NCI-H2196 treated with DMSO at 0.1 percent for 48 hours (cell line): ENCODE measurements around the gene YPEL2.
"Not testable (repeated sequence)": the region's sequence is repeated elsewhere in the genome, so short reads cannot be mapped to it uniquely, and the experiment has no call there.

ENCODE experiments used
- DNase-seq: peaks from one replicate; lab custom pipeline; 2025; ENCODE audit not compliant: unreplicated experiment; lab: John Stamatoyannopoulos, UW

Gene YPEL2, protein sequence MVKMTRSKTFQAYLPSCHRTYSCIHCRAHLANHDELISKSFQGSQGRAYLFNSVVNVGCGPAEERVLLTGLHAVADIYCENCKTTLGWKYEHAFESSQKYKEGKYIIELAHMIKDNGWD

DNA sequence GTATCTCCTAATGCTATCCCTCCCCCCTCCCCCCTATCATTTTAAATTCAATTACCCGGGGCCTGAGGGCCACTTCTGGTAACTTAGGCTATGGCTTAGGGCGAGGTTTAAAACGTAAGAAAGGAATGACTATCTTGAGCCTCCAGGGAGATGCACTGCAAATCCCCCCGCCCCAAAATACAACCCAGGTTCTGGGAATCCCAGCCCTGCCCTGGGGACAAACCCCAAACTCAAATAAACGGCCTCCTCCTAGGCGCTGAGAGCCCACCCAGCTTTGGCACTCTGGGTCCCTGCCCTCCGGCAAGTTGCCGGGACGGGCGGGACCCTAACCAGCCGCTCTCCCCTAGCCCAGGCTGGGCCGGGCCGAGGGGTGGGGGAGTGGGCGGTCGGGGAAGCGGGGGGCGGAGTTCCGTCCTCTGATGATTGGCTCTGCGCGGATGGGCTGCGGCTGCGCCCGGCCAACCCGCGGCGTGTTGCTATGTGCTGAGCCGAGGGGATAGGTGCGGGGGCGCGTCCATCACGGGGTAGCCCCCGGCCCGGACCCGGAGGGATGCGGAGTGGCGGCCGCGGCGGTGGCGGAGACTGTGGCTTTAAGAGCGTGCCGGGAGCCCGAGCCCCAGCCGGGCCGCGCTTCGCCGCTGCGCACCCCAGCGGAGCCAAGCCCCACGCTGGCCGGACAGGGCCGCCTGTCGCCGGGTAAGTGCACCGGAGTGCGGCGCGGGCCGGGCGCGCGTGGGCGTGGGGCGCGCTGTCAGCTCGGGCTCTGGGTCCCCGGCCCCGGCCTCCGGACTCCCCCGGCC is at the start of gene YPEL2:
TSS of gene YPEL2 (plus strand) at position 527 of the 800 bp plus-strand sequence. CDS start 21,755 bp downstream, outside the sequence.
- DNase-seq, result peak; percentile 76

DNA sequence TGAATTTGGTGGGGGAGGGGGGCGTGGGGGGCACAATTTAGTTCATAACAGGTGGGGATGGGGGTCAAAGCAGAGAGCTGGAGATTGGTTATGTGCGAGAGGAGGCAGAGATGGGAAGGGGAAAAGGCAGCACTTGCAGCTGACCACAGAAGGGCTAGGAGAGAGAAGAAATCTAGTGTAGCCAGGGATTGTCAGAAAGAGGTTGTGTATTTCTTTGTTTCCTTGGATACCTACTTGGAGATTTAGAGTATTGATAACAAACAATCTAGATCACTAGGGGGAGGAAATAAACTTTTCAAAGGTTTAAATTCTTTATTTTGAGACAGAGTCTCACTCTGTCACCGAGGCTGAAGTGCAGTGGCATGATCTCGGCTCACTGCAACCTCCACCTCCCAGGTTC is 47.1 kb upstream of the YPEL2 start:
- no peak for DNase-seq

DNA sequence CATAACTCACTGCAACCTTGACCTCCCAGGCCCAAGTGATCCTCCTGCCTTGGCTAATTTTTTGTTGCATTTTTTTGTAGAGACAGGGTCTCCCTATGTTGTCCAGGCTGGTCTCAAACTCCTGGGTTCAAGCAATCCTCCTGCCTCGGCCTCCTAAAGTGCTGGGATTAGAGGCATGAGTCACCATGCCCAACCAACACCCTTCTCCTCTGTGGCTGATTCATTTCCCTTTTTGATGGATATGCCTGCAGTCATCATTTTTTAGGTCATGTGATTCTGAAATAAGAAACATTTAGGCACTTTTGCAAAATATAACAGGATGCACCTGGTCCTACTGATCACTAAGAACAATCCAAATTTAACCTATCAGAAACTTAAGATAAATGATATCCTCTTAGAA is 44.0 kb upstream of the YPEL2 start:
- no peak for DNase-seq

DNA sequence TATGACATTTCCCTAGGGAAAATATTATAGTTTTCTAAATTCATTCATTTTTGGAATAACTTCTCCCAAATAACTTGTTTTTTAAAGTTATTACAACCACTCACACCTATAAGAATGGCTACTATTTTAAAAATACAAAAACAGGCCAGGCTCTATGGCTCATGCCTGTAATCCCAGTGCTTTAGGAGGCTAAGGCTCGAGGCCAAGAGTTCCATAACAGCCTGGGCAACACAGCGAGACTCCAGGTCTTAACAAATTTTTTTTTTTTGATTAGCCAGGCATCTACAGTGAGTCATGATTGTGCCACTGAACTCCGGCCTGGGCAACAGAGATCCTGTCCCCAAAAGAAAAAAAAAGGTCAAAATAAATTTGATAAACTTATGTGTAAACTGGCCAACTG is 43.6 kb upstream of the YPEL2 start:
- no peak for DNase-seq

DNA sequence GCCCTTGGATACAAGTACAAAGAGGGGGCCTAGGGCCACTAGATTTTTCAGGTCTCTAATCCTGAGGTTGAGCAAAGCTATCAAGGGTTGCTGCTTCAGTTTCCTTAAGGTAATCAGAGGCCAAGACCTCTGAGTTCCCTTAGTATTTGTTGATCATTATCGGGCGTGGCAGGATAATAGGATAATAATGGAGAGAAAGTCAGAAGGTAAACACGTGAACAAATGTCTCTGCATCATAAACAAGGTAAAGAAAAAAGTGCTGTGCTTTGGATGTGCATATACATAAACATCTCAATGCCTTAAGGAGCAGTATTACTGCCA is 41.5 kb upstream of the YPEL2 start:
- no peak for DNase-seq

DNA sequence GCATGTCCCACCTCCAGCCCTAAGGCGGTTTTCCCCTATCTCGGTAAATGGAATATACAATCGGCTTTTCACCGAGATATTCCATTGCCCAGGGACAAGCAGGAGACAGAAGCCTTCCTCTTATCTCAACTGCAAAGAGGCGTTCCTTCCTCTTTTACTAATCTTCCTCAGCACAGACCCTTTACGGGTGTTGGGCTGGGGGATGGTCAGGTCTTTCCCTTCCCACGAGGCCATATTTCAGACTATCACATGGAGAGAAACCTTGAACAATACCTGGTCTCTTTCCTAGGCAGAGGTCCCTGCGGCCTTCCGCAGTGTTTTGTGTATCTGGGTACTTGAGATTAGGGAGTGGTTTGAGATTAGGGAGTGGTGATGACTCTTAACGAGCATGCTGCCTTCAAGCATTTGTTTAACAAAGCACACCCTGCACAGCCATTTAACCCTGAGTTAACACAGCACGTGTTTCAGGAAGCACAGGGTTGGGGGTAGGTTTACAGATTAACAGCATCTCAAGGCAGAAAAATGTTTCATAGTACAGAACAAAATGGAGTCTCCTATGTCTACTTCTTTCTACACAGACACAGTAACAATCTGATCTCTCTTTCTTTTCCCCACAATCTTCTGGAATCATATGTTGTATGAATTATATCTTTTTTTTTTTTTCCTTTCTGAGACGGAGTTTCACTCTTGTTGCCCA is 41.0 kb upstream of the YPEL2 start:
- not testable (repeated sequence) for DNase-seq

DNA sequence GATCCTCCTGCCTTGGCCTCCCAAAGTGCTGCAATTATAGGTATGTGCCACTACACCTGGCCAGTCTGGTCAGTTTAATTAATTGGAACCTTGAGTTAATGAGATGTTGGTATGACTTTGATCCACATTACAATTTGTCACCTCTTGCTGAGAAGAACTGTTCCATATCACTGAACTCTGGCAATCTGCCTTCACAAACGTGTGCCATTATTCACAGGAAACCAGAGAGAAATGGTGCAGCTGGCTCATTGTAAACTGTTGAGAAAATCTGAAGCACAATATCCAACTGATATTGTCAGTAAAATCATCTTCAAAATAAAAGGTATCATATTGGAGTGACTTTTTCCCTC is 39.3 kb upstream of the YPEL2 start:
- no peak for DNase-seq

DNA sequence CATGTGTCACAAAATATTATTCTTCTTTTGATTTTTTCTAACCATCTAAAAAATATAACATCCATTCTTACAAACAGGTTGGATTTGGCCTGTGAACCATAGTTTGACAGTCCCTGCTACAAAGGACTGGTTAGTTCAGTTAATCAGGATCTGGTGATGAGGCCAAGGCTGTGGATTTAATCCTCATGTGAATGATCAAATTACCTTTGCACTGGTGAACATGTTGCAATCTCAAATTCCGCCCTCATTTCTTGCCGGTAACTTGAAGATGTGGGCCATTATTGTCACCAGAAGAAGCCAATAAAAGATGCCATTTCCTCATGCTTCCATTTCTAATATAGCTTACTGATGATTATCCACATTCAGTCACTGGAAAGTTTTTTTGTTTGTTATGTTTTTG is 35.3 kb upstream of the YPEL2 start:
- no peak for DNase-seq

DNA sequence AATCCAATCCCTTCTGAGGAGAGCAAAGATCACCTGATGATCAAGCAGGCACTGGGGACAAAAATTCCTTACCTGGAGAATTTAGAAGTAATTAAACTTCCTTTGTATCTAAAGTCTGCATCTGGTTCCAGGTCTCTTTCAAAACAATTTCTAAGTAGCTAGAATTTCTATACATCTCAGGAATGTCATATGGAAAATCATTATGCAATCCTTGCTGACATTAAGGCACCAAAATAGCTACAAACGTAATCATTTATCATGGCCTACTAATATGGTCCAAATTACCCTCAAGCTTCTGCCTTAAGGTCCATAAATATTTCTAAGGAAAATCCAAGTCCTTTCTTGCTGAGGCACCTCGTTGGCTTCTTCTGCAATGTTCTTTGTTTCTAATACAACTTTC is 32.9 kb upstream of the YPEL2 start:
- DNase-seq, result no peak

DNA sequence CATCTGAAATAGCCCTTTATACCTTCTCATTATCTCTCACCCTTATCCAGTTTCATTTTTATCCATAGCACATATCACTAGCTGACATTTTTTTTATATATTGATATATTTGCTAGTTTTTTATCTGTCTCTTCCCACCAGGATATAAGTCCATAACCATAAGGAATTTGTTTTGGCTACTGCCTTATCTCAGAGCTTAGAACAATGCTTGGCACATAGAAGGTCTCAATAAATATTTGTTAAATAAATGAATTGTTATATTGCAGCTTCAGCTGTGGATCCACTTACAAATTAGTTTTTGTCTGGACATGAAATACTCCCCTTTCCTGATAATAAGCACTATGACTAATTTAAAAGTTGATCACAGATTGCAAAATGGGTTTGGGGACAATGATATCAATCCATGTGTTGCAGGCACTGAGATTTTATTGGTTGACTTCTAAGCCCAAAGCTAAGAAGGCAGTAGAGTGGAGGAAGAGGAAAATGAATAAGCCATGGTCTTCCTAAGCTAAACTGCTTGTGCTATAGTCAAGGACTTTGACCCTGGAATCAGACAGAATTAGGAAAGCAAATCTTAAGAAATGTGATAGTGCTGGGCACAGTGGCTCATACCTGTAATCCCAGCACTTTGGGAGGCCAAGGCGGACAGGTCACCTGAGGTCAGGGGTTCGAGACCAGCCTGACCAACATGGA is 31.9 kb upstream of the YPEL2 start:
- no peak for DNase-seq

DNA sequence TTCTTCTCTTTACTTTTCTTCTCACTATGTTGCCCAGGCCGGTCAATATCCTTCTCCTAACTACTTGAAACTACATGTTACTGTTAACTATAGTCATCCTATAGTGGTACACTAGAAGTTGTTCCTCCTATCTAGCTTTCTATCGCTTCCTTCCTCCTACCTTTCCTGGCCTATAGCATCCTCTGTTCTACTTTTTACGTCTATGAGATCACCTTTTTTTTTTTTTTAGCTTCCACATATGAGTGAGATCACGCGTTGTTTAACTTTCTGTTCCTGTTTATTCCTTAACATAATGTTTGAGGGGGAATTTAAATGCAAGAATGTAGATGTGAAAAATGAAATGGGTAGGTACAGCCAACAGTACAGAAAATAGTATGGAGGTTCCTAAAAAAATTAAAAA is 30.5 kb upstream of the YPEL2 start:
- no peak for DNase-seq

DNA sequence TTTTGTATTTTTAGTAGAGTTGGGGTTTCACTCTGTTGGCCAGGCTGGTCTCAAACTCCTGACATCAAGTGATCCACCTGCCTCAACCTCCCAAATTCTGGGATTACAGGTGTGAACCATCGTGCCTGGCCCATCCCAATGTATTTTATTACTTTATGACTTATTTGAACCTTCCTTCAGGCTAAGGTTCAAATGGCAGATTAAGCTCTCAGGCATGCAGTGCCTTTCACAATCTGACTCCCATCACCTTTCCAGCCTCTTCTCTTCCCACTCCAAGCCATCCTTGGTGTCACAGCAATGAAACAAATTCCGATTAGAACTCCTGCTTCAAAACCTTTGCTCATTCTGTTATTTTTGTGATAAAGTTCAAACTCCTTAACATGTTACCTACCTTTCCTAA is 26.6 kb upstream of the YPEL2 start:
- DNase-seq, result no peak

DNA sequence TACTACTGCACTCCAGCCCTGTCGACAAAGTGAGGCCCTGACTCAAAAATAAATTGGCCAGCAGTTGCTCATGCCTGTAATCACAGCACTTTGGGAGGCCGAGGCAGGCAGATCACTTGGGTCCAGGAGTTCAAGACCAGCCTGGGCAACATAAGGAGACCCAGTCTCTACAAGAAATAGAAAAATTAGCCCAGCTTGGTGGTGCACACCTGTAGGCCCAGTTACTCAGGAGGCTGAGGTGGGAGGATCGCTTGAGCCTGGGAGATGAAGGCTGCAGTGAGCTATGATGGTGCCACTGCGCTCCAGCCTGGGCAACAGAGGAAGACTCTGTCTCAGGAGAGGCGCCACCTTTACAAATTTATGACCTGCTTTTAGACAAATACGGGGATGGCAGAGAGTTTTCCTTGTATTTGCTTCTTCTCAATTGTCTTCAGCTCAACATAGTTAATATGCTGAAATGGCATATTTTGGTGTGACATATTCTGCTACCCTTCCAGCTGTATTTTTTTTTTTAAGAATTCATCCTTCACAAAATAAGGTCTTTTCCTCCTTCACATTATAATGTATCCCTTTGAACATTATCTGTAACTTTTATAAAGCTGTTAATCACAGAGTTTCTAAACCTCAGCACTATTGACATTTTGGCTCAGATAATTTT is 21.1 kb upstream of the YPEL2 start:
- DNase-seq, result no peak

DNA sequence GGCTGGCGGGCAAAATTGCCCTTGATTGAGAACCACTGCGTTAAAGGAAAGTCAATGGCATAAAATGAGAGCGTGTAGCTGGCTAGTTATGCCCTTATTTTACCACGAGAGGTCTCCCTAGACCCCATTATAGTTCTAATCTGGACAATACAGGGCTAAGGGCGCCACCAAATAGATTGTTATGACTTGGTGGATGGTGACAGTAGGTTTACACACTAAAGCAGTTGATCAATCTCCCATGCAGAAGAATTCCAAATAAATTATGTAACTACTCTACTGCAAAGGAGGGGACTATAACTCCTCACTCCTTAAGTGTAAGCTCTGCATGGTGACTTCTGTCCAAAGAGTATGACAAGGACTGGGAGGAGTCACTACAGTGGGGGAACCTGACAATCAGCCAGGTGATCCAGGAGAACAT is 20.4 kb upstream of the YPEL2 start:
- peak; percentile 45 for DNase-seq

DNA sequence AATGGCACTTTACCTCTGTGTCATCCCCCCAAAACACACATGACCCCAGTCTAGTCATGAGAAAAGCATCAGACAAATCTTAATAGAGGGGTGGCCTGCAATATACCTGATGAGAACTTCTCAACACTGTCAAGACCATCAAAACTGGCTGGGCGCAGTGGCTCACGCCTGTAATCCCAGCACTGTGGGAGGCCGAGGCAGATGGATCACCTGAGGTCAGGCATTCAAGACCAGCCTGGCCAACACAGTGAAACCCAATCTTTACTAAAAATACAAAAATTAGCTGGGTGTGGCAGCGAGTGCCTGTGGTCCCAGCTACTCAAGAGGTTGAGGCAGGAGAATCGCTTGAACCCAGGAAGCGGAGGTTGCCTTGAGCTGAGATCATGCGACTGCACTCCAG is 19.9 kb upstream of the YPEL2 start:
- not testable (repeated sequence) for DNase-seq

DNA sequence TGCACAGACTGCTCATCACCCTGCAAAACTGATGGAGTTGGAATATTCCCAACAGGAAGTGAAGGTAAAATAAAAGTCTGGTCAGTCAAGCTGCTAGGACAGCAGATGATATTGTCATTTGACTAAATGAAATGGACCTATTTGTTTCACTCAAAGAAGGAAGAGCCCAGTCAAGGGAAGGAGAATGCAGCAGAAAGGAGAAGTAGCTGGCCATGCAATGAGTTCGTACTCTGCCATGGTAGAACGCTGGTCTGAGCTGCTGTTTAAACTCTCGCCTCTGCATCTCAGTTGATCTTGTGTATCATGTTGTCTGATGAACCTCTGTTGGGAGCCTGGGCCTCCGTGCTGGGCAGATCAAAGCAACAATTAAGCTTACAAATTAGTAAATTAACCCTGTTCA is 15.6 kb upstream of the YPEL2 start:
- no peak for DNase-seq

DNA sequence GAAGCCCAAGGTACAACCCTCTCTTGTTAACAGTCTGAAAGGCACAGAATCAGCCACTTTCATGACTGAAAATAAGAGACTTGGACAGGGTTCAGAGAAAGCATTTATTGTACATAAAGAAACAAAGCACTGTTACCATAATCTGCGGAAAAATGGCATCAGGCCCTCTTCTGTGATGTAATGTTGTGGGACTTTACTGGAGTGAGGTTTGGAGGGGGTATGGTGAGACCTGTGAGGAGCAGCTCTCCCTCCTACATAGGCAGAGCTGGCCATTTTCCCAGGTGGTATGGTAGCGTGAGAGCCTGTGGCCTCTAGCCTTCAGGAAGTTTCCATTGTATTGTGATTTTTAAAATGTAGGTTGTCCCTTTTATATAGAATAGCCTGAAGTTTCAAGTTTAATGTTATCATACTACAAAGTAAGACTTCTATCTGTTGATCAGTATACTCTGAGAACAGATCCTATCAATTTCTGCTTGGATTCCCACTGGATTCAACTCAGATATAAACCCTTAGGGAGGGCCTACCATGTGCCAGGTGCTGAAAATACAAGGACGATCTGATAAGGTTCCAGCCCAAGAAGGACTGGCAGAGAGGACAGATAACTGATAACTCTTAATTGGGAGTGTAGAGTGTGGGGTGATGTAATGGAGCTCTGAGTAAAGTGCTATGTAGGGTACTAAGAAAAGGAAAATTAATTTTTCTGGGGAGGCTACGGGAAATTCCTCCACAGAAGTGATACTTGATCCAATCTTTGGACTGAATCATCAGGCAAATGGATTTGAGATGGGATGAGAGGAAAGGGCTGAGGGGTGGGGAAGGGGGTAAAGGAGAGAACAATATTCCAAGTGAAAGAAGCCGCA is 4.1 kb upstream of the YPEL2 start:
- DNase-seq, result no peak

DNA sequence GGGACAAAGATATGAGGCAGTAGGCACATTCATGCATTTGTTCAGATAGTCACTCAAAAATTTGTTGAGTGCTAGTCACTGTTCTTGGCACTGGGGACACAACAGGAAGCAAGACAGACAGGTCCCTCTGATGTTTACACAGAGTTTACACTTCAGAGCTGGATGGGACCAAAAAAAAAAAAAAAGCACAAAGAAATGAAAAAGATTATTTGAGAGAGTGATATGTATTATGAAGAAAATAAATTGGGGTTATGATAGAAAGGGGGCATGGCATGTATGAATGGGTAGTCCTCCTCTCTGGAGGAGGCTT is 3.5 kb upstream of the YPEL2 start:
- no peak for DNase-seq

DNA sequence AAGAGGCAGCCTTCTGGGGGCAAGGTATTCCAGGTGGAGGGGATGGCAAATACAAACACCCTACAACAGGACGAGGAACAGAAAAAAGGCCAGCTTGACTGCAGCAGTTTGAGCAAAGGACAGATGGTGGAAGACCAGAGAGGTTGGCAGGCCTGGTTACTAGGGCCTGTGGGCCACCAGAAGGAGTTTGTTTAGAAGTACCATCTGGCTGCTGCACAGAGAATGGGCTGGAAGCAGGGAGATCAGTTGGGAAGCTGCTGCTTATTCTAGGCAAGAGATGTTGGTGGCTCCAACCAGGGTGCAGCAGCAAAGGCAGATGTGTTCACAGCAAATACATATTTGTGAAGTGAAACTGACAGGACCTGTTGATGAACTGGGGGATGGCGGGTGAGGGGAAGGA is 2.9 kb upstream of the YPEL2 start:
- DNase-seq, result no peak

DNA sequence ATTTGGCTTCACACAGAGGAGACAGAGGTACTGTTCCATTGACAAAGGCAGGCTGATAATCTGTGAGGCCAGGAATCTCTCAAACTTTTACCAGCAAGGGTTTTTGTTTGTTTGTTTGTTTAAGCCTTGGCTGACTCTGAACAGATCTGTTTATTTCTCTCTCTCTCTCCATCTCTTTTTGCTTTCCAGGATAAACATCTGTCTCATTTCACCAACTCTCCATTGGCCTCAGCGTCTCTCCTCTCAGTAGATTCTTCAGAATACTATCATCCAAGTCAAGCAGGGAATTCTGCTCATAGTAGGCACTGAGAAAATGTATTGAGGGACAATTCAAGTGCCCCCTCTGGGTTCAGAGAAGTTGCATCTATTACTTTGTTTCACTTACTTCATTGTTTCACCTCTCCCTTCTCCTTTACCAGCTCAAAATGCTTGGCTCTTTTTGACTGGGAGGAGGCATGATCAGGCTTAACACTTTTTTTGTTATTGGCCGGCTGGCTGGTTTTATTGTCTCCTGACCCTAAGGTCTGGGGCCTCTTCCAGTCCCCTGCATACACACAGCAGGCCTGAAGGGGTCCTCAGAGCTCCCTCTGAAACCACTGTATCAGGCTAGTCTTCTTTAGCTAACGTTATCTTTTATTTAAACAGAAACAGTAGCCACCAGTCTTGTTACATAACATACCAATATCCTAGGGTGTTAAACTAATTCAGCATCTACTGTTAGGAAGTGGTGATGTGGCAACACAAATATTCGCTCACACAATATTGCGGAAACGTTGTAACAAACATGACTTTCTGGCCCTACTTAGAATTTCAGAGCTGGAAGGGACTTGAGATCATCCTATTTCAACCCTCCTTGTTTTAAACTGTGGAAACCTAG is 2.0 kb upstream of the YPEL2 start:
- DNase-seq, result peak; percentile 61
